Measurements from ENCODE around the gene DTX3L. TPM values are rescaled to one million over a fixed set of nuclear protein-coding genes. Genes with fewer than 3 reads are reported as not detected.

DTX3L gene
- total and polyA plus RNA-seq, 10 of the 15 experiments (the other 5 are each of a cell fraction or from before 2014, with no cell fraction given), result 9.9 to 41.4 (median 21.7) TPM

DNA sequence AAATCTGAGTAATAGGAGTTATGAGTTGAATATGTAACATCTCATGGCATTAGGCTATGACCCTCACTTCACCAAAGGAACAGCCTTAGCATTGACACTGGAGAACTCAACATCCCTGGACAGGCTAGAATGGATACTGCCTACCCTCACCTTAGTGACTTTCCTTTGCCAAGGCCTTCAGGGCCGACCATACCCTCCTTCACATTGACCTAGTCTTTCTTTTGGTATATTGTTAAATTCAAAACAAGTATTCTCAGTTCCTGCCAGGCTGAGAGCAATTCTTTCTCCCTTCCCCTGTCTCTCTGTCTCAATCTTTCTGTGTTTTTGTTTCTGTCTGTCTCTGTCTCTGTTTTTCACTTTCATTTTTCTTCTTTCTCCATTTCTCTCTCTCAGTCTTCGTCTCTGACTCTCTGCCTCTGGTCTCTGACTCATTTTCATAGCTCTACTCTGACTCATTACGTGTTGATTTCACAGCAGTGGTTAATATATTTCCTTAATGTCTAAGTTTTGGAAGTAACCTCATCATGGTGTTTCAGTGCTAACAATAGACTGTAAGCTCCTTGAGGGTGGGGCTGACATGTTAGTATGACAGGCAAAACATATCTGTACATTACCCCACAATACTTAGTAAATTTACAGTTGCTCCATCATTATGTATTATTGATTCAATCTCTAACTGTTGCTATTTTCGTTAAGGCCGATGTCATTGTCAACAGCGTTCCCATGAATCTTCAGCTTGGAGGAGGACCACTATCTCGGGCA lies 45.8 kb downstream of the DTX3L start (continued):
- TF ChIP-seq, protein P1, sequence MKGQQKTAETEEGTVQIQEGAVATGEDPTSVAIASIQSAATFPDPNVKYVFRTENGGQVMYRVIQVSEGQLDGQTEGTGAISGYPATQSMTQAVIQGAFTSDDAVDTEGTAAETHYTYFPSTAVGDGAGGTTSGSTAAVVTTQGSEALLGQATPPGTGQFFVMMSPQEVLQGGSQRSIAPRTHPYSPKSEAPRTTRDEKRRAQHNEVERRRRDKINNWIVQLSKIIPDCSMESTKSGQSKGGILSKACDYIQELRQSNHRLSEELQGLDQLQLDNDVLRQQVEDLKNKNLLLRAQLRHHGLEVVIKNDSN (IDR thresholded peaks at IDR 0.05; ENCODE audit: borderline replicate concordance, extremely low read length, insufficient read depth, low read depth, low read length), result no peak
- TF ChIP-seq EED (IDR thresholded peaks at IDR 0.05; ENCODE audit: low read depth) (peak; percentile 92), ZNF24 (IDR thresholded peaks at IDR 0.05) (peak; percentile 75; the same call in 1 of the 2 replicates), POLR2AphosphoS2 (IDR thresholded peaks at IDR 0.05; ENCODE audit: low read depth, low read length) (no peak), SMAD5 (IDR thresholded peaks at IDR 0.05; ENCODE audit: low read depth) (no peak), CREB1 (IDR thresholded peaks at IDR 0.05; ENCODE audit: low read depth) (peak; percentile 90), MEF2A (IDR thresholded peaks at IDR 0.05; ENCODE audit: insufficient read depth, low read depth, low read length) (peak; percentile 95), NRF1 (conservative IDR thresholded peaks at IDR 0.05; ENCODE audit: low read depth, low read length) (no peak), KDM1A (IDR thresholded peaks at IDR 0.05; ENCODE audit: borderline replicate concordance) (no peak), SMC3 (IDR thresholded peaks at IDR 0.05; ENCODE audit: borderline replicate concordance, low read length) (peak; percentile 32; the same call in 1 of the 2 replicates), CEBPB (IDR thresholded peaks at IDR 0.05; ENCODE audit: borderline replicate concordance in 1 of 2, low read depth in 2 of 2, low read length in 2 of 2) (peak in 1 of 2 experiments; percentile 98; a peak in 2 of 4 replicates), BHLHE40 (IDR thresholded peaks at IDR 0.05; ENCODE audit: borderline replicate concordance in 1 of 2, low read depth in 2 of 2, low read length in 1 of 2) (peak; percentile 60 to 81; a peak in 3 of 4 replicates), ESRRA (IDR thresholded peaks at IDR 0.05; ENCODE audit: low read length) (no peak), HDGF (IDR thresholded peaks at IDR 0.05) (no peak; the same call in 1 of the 2 replicates), NFYB (IDR thresholded peaks at IDR 0.05; ENCODE audit: insufficient read depth, low read depth, low read length) (no peak), MXI1 (IDR thresholded peaks at IDR 0.05; ENCODE audit: low read depth, low read length) (no peak)
- TF ChIP-seq, protein P2, sequence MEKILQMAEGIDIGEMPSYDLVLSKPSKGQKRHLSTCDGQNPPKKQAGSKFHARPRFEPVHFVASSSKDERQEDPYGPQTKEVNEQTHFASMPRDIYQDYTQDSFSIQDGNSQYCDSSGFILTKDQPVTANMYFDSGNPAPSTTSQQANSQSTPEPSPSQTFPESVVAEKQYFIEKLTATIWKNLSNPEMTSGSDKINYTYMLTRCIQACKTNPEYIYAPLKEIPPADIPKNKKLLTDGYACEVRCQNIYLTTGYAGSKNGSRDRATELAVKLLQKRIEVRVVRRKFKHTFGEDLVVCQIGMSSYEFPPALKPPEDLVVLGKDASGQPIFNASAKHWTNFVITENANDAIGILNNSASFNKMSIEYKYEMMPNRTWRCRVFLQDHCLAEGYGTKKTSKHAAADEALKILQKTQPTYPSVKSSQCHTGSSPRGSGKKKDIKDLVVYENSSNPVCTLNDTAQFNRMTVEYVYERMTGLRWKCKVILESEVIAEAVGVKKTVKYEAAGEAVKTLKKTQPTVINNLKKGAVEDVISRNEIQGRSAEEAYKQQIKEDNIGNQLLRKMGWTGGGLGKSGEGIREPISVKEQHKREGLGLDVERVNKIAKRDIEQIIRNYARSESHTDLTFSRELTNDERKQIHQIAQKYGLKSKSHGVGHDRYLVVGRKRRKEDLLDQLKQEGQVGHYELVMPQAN (conservative IDR thresholded peaks at IDR 0.05), result peak; percentile 47; the same call in 1 of the 2 replicates
- TF ChIP-seq, protein P3, sequence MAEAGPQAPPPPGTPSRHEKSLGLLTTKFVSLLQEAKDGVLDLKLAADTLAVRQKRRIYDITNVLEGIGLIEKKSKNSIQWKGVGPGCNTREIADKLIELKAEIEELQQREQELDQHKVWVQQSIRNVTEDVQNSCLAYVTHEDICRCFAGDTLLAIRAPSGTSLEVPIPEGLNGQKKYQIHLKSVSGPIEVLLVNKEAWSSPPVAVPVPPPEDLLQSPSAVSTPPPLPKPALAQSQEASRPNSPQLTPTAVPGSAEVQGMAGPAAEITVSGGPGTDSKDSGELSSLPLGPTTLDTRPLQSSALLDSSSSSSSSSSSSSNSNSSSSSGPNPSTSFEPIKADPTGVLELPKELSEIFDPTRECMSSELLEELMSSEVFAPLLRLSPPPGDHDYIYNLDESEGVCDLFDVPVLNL (IDR thresholded peaks at IDR 0.05; ENCODE audit: low read depth, low read length), result no peak
- TF ChIP-seq, protein P4, sequence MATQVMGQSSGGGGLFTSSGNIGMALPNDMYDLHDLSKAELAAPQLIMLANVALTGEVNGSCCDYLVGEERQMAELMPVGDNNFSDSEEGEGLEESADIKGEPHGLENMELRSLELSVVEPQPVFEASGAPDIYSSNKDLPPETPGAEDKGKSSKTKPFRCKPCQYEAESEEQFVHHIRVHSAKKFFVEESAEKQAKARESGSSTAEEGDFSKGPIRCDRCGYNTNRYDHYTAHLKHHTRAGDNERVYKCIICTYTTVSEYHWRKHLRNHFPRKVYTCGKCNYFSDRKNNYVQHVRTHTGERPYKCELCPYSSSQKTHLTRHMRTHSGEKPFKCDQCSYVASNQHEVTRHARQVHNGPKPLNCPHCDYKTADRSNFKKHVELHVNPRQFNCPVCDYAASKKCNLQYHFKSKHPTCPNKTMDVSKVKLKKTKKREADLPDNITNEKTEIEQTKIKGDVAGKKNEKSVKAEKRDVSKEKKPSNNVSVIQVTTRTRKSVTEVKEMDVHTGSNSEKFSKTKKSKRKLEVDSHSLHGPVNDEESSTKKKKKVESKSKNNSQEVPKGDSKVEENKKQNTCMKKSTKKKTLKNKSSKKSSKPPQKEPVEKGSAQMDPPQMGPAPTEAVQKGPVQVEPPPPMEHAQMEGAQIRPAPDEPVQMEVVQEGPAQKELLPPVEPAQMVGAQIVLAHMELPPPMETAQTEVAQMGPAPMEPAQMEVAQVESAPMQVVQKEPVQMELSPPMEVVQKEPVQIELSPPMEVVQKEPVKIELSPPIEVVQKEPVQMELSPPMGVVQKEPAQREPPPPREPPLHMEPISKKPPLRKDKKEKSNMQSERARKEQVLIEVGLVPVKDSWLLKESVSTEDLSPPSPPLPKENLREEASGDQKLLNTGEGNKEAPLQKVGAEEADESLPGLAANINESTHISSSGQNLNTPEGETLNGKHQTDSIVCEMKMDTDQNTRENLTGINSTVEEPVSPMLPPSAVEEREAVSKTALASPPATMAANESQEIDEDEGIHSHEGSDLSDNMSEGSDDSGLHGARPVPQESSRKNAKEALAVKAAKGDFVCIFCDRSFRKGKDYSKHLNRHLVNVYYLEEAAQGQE (IDR thresholded peaks at IDR 0.05; ENCODE audit: low read depth, low read length), result no peak
